Activated T-cell treated with anti-CD3 and anti-CD28 coated beads for 1 hour (primary cell): ENCODE data around the gene SDR42E1.

ENCODE experiments used
- DNase-seq: peaks from one replicate; pipeline ENCODE4 v3.0.0-alpha.2; 2020; ENCODE audit warnings: low read depth

Gene SDR42E1

DNA sequence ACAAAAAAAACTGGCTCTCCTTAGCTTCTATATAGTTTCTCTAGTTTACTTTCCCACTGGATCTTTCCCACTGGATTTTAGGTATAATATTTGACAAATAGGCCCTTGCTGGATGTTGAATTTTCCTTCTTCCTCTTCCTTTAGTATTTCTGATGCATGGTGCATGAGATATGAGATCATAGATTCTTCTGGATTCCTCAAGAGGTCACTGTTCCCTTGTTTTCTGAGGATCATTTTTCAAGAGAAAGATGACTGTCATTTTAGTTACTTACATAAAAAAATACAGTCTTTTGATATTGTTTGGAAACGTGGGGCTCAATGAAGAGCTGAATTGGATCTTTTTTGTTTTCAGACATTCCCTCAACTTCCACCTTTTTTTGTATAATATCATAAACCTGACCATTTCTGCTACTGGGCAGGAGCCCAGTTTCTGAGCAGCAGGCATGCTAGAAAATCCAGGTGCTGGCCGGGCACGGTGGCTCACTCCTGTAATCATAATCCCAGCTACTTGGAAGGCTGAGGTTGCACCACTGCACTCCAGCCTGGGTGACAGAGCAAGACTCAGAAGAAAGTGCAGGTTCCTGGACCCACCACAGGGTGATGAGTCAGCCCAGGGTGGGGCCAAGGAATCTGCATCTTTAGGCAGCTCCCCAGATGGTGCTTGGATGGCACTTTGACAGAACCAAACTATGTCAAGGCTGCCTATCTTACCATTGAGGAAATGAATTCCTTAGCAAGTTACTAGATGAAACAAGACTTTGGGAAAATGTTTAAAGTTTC is 70.3 kb downstream of the SDR42E1 start:
- DNase-seq: no peak

DNA sequence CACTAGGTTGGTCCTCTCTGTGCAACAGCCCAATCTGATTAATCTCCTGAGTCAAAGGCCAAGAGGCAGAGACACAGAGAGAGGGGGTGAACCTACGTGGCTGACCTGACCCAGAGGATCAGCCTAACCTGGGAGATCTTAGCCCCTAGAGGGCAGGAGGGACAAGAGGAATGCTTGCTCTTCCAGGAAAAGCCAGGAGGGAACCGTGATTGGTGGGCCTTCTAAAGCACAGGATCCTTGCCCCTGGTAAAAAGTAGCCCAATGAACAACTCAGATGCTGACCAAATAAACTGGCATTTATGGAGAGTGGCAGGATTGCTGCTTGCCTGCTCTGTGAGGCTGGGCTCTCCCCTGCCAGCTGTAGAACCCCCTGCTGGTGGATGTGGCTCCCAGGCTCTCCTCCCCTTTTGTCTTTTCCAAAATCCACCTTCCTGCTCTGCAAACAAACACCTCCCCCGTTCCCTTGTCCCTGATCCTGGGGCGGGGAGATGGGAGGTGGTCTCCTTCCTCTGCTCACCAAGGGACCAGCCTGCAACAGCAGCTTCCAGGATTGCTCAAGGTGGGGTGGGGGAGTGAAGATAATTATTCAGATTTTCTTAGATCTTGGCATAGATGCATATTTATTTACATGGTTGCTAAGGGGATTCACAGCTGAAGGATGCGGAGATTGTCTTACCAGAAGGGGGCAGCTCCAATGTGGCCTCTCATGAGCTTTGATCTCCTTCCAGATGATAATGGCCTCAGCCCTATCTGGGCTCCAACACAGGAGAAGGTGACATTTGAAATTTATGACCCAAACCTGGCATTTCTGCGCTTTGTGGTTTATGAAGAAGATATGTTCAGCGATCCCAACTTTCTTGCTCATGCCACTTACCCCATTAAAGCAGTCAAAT is 71.9 kb downstream of the SDR42E1 start:
- no peak for DNase-seq
